H9 (cell line): Measurements from ENCODE around the gene CFAP97D2. TPM values are rescaled to one million over a fixed set of nuclear protein-coding genes. Genes with fewer than 3 reads are reported as not detected.

ENCODE experiments used
- DNase-seq: peaks from one replicate; pipeline ENCODE4 v3.0.0-alpha.2; 2017
- H2AFZ ChIP-seq: one replicate; pipeline ENCODE4 v1.6.1; 2013; ENCODE audit warnings: mild to moderate bottlenecking, low read length, control low read depth, moderate library complexity
- H2AK5ac ChIP-seq: 2 replicates; pipeline ENCODE4 v1.6.1; 2013; ENCODE audit warnings: low read length, control low read depth, mixed read lengths; ENCODE audit not compliant: insufficient read length
- H2BK120ac ChIP-seq: one replicate; pipeline ENCODE4 v1.6.1; 2013; ENCODE audit warnings: low read depth, mild to moderate bottlenecking, low read length, control low read depth, inconsistent platforms; ENCODE audit not compliant: poor library complexity, severe bottlenecking
- H2BK12ac ChIP-seq: 2 replicates; pipeline ENCODE4 v1.6.1; 2013; ENCODE audit warnings: low read length, control low read depth, mixed read lengths, low read depth; ENCODE audit not compliant: insufficient read length
- H2BK15ac ChIP-seq: 2 replicates; pipeline ENCODE4 v1.6.1; 2013; ENCODE audit warnings: low read depth, low read length, control low read depth
- H2BK20ac ChIP-seq: one replicate; pipeline ENCODE4 v1.6.1; 2013; ENCODE audit warnings: low read depth, mild to moderate bottlenecking, low read length, control low read depth, inconsistent platforms; ENCODE audit not compliant: poor library complexity, severe bottlenecking
- H2BK5ac ChIP-seq: 2 replicates; pipeline ENCODE4 v1.6.1; 2013; ENCODE audit warnings: low read length, control low read depth, mixed read lengths; ENCODE audit not compliant: insufficient read length
- H3K14ac ChIP-seq: 2 replicates; pipeline ENCODE4 v1.6.1; 2013; ENCODE audit warnings: low read length, control low read depth; ENCODE audit not compliant: insufficient read depth
- H3K18ac ChIP-seq: 2 replicates; pipeline ENCODE4 v1.6.1; 2013; ENCODE audit warnings: low read depth, mild to moderate bottlenecking, mixed read lengths, low read length, control low read depth; ENCODE audit not compliant: insufficient read length
- H3K23ac ChIP-seq: 2 replicates; pipeline ENCODE4 v1.6.1; 2013; ENCODE audit warnings: low read length, control low read depth, mixed read lengths, low read depth; ENCODE audit not compliant: insufficient read length
- H3K23me2 ChIP-seq: 2 replicates; pipeline ENCODE4 v1.6.1; 2013; ENCODE audit warnings: low read depth, mild to moderate bottlenecking, mixed read lengths, low read length, control low read depth; ENCODE audit not compliant: insufficient read length, poor library complexity, severe bottlenecking
- H3K27ac ChIP-seq: 2 replicates; pipeline ENCODE4 v1.5.1; 2013; ENCODE audit warnings: low read length, control low read depth, mixed read lengths, low read depth; ENCODE audit not compliant: insufficient read length
- H3K27me3 ChIP-seq: 2 replicates; pipeline ENCODE4 v1.6.1; 2013; ENCODE audit warnings: low read length, control low read depth, inconsistent platforms; ENCODE audit not compliant: insufficient read depth
- H3K4ac ChIP-seq: 2 replicates; pipeline ENCODE4 v1.6.1; 2013; ENCODE audit warnings: low read depth, mild to moderate bottlenecking, control low read depth, inconsistent platforms, low read length, moderate library complexity
- H3K4me1 ChIP-seq: 2 replicates; pipeline ENCODE4 v1.6.1; 2013; ENCODE audit warnings: low read length, control low read depth, inconsistent platforms; ENCODE audit not compliant: insufficient read depth
- H3K4me2 ChIP-seq: 2 replicates; pipeline ENCODE4 v1.6.1; 2013; ENCODE audit warnings: low read length, control low read depth, mixed read lengths; ENCODE audit not compliant: insufficient read length, insufficient read depth
- H3K56ac ChIP-seq: 2 replicates; pipeline ENCODE4 v1.6.1; 2013; ENCODE audit warnings: low read depth, mild to moderate bottlenecking, mixed read lengths, low read length, control low read depth; ENCODE audit not compliant: insufficient read length
- H3K79me1 ChIP-seq: 2 replicates; pipeline ENCODE4 v1.6.1; 2013; ENCODE audit warnings: low read depth, mild to moderate bottlenecking, moderate library complexity, low read length, control low read depth, inconsistent platforms; ENCODE audit not compliant: insufficient read depth, poor library complexity, severe bottlenecking
- H3K79me2 ChIP-seq: 2 replicates; pipeline ENCODE4 v1.6.1; 2013; ENCODE audit warnings: low read length, control low read depth, inconsistent platforms; ENCODE audit not compliant: insufficient read depth
- H3K9ac ChIP-seq: 2 replicates; pipeline ENCODE4 v1.6.1; 2013; ENCODE audit warnings: low read length, control low read depth, mixed read lengths; ENCODE audit not compliant: insufficient read length; ENCODE audit errors: extremely low read depth
- H3K9me3 ChIP-seq: one replicate; pipeline ENCODE4 v1.6.1; 2013; ENCODE audit warnings: low read depth, low read length, inconsistent platforms; ENCODE audit not compliant: control insufficient read depth
- H3T11ph ChIP-seq: one replicate; pipeline ENCODE4 v1.6.1; 2013; ENCODE audit warnings: mild to moderate bottlenecking, low read length, control low read depth, inconsistent platforms
- H4K20me1 ChIP-seq: one replicate; pipeline ENCODE4 v1.6.1; 2013; ENCODE audit not compliant: control insufficient read depth, insufficient read length, insufficient read depth
- H4K5ac ChIP-seq: 2 replicates; pipeline ENCODE4 v1.6.1; 2013; ENCODE audit warnings: low read depth, mild to moderate bottlenecking, mixed read lengths, low read length, control low read depth; ENCODE audit not compliant: insufficient read length
- H4K8ac ChIP-seq: replicated peaks from 2 replicates; pipeline ENCODE4 v1.6.1; 2013; ENCODE audit warnings: low read length, control low read depth, mixed read lengths, low read depth; ENCODE audit not compliant: insufficient read length
- H4K91ac ChIP-seq: 2 replicates; pipeline ENCODE4 v1.6.1; 2013; ENCODE audit warnings: low read depth, mild to moderate bottlenecking, moderate library complexity, mixed read lengths, low read length, control low read depth; ENCODE audit not compliant: insufficient read length
- H3K27ac Mint-ChIP-seq, 3 experiments: 2 replicates in 2 of 3; 3 replicates in 1 of 3; pipeline ENCODE4 v1.8.0; 2020 to 2021; ENCODE audit warnings: mixed read lengths in 3 of 3, mild to moderate bottlenecking in 1 of 3, moderate library complexity in 1 of 3
- H3K27me3 Mint-ChIP-seq: 2 replicates; pipeline ENCODE4 v1.8.0; 2021; ENCODE audit warnings: low read depth, mild to moderate bottlenecking, moderate library complexity, mixed read lengths
- H3K36me3 Mint-ChIP-seq, 3 experiments: 2 replicates in 2 of 3; 3 replicates in 1 of 3; pipeline ENCODE4 v1.8.0; 2020 to 2021; ENCODE audit warnings: low read depth in 3 of 3, mixed read lengths in 3 of 3; ENCODE audit not compliant: insufficient read depth in 1 of 3
- H3K4me1 Mint-ChIP-seq, 2 experiments: 2 replicates each; pipeline ENCODE4 v1.8.0; 2020; ENCODE audit warnings: mixed read lengths in 2 of 2
- H3K4me3 Mint-ChIP-seq, 2 experiments: 2 replicates in 1 of 2; 3 replicates in 1 of 2; pipeline ENCODE4 v1.8.0; 2020 to 2021; ENCODE audit warnings: mild to moderate bottlenecking in 2 of 2, mixed read lengths in 2 of 2, moderate library complexity in 1 of 2
- H3K9me3 Mint-ChIP-seq, 2 experiments: 2 replicates in 1 of 2; 3 replicates in 1 of 2; pipeline ENCODE4 v1.8.0; 2020; ENCODE audit warnings: mild to moderate bottlenecking in 2 of 2, mixed read lengths in 2 of 2, moderate library complexity in 1 of 2
- CTCF ChIP-seq: fragments of 200-600 bp; sonication (generic); conservative IDR thresholded peaks from 3 replicates; pipeline ENCODE4 v1.8.0; 2021; ENCODE audit warnings: antibody characterized with exemption, mild to moderate bottlenecking
- WGBS: extraction: QIAGEN DNeasy Blood & Tissue Kit; methylation state at CpG from one replicate; pipeline ENCODE4 v1.1.7; 2013; ENCODE audit warnings: missing lambda C conversion rate, low lambda C conversion rate, mixed read lengths; ENCODE audit not compliant: insufficient read length; ENCODE audit errors: extremely low coverage; 5-methylcytosine and 5-hydroxymethylcytosine counted together
- total RNA-seq: library from RNA; stranded (reverse); gene quantifications from 2 replicates; pipeline ENCODE4 v1.2.1, GENCODE V29; 2021

The CFAP97D2 gene
- total RNA-seq, 1 experiment from 2014 or later = not detected

- Histone ChIP-seq H3K4me1 (no peaks in the 10 kb centered on the region; the same call in 1 of the 2 replicates), H3K27me3 (no peaks in the 10 kb centered on the region), H2AK5ac (no peak overlapping the region), H2AFZ (no peak overlapping the region), H4K8ac (no peak overlapping the region), H4K91ac (no peak overlapping the region), H3K9ac (no peak overlapping the region), H3K23me2 (no peaks in the 10 kb centered on the region), H3K27ac (no peak overlapping the region), H3K56ac (no peak overlapping the region), H2BK120ac (no peak overlapping the region), H3K9me3 (no peaks in the 10 kb centered on the region), H2BK12ac (no peak overlapping the region), H3K14ac (no peak overlapping the region), H3T11ph (no peak overlapping the region), H3K4me2 (no peak overlapping the region), H3K18ac (no peak overlapping the region), H4K20me1 (no peaks in the 10 kb centered on the region), H3K4ac (no peak overlapping the region), H4K5ac (no peak overlapping the region), H2BK15ac (no peak overlapping the region), H3K79me1 (no peaks in the 10 kb centered on the region), H3K23ac (no peak overlapping the region), H3K79me2 (no peaks in the 10 kb centered on the region), H2BK5ac (no peak overlapping the region), H2BK20ac (no peak overlapping the region)
- Mint-ChIP-seq H3K4me3 (no peak overlapping the region), H3K9me3 (no peaks in the 10 kb centered on the region), H3K27me3 (peaks cover 8% of the 10 kb centered on the region), H3K4me1 (peaks cover 10 to 11% of the 10 kb centered on the region in 2 experiments), H3K27ac (no peak overlapping the region), H3K36me3 (peaks cover 0 to 4% (median 0%) of the 10 kb centered on the region in 3 experiments; a peak in 1 of 7 replicates)
- no CpG with 5 or more reads among the region's 12 CpGs for WGBS
- no peak for TF ChIP-seq CTCF
- no peak for DNase-seq
Observed at GRCh38 chr13:114149774-114150740, 29.0 kb upstream of the CFAP97D2 start.
